ENCODE measurements around the gene EPHB6.

EPHB6 gene

GRCh38 chr7:142866361-142867096, 11.7 kb downstream of the EPHB6 start:
- no peaks in the 10 kb centered on the region for H3K27me3 Mint-ChIP-seq
- H3K27ac Mint-ChIP-seq = no peak overlapping the region
- H3K4me1 Mint-ChIP-seq (ENCODE audit: low read depth) = no peaks in the 10 kb centered on the region
- no peaks in the 10 kb centered on the region for H3K36me3 Mint-ChIP-seq
- no peak overlapping the region for H3K4me3 Mint-ChIP-seq
- H3K9me3 Mint-ChIP-seq (ENCODE audit: low read depth) = no peaks in the 10 kb centered on the region

- Mint-ChIP-seq H3K27me3 (no peaks in the 10 kb centered on the region), H3K27ac (no peak overlapping the region), H3K4me3 (no peak overlapping the region), H3K36me3 (no peaks in the 10 kb centered on the region), H3K4me1 (ENCODE audit: low read depth) (no peaks in the 10 kb centered on the region), H3K9me3 (ENCODE audit: low read depth) (no peaks in the 10 kb centered on the region)
These were observed 12.2 kb downstream of the EPHB6 start for GRCh38 chr7:142867097-142867378.

- Mint-ChIP-seq H3K4me1 (ENCODE audit: low read depth) (no peaks in the 10 kb centered on the region), H3K27ac (no peak overlapping the region), H3K27me3 (no peaks in the 10 kb centered on the region), H3K36me3 (no peaks in the 10 kb centered on the region), H3K4me3 (no peak overlapping the region), H3K9me3 (ENCODE audit: low read depth) (no peaks in the 10 kb centered on the region)
These were observed 12.7 kb downstream of the EPHB6 start for GRCh38 chr7:142867398-142868187.

DNA sequence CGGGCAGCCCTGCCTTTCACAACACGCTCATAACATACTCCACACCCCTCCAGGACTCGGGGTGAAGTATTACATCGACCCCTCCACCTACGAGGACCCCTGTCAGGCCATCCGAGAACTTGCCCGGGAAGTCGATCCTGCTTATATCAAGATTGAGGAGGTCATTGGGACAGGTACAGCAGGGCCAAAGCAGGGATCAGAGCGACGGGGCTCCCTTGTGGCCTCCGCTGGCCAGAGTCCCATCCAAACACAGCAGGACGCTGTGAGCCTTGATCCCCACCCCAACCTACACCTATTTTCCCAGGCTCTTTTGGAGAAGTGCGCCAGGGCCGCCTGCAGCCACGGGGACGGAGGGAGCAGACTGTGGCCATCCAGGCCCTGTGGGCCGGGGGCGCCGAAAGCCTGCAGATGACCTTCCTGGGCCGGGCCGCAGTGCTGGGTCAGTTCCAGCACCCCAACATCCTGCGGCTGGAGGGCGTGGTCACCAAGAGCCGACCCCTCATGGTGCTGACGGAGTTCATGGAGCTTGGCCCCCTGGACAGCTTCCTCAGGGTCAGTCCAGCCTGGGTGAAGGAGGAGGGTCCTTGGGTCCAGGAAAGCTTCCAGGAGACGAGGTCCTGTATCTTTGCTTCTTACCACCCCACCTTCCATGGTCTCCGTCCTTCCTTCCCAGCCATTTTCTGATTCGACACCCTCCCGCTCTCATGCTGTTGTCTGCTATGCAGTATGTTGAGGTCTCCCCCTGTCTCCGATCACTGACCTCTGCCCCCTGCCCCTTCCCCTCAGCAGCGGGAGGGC, 13.5 kb downstream of the EPHB6 start:
- no peaks in the 10 kb centered on the region for H3K9me3 Mint-ChIP-seq (ENCODE audit: low read depth)
- H3K27me3 Mint-ChIP-seq = no peaks in the 10 kb centered on the region
- H3K4me1 Mint-ChIP-seq (ENCODE audit: low read depth) = no peaks in the 10 kb centered on the region
- no peak overlapping the region for H3K4me3 Mint-ChIP-seq
- H3K36me3 Mint-ChIP-seq = no peaks in the 10 kb centered on the region
- H3K27ac Mint-ChIP-seq = no peak overlapping the region

DNA sequence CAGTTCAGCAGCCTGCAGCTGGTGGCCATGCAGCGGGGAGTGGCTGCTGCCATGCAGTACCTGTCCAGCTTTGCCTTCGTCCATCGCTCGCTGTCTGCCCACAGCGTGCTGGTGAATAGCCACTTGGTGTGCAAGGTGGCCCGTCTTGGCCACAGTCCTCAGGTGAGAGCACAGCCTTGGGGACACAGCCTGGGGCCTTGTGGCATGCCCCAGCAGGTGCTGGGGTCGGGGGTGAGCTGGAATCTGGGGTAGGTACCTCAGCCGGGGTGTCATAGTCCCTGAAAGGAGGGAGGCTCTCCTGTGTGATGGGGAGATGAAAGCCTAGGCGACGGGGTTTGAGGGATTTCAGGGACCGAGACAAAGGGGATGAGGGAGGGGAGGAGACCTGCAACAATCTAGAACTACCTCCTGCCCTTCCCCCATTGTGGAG, 14.1 kb downstream of the EPHB6 start:
- Mint-ChIP-seq H3K27ac (no peak overlapping the region), H3K36me3 (no peaks in the 10 kb centered on the region), H3K27me3 (no peaks in the 10 kb centered on the region), H3K4me1 (ENCODE audit: low read depth) (no peaks in the 10 kb centered on the region), H3K4me3 (no peak overlapping the region), H3K9me3 (ENCODE audit: low read depth) (no peaks in the 10 kb centered on the region)

GRCh38 chr7:142869434-142869833, 14.6 kb downstream of the EPHB6 start:
- H3K4me1 Mint-ChIP-seq (ENCODE audit: low read depth) = no peaks in the 10 kb centered on the region
- no peaks in the 10 kb centered on the region for H3K36me3 Mint-ChIP-seq
- H3K9me3 Mint-ChIP-seq (ENCODE audit: low read depth) = no peaks in the 10 kb centered on the region
- no peaks in the 10 kb centered on the region for H3K27me3 Mint-ChIP-seq
- no peak overlapping the region for H3K27ac Mint-ChIP-seq
- no peak overlapping the region for H3K4me3 Mint-ChIP-seq

DNA sequence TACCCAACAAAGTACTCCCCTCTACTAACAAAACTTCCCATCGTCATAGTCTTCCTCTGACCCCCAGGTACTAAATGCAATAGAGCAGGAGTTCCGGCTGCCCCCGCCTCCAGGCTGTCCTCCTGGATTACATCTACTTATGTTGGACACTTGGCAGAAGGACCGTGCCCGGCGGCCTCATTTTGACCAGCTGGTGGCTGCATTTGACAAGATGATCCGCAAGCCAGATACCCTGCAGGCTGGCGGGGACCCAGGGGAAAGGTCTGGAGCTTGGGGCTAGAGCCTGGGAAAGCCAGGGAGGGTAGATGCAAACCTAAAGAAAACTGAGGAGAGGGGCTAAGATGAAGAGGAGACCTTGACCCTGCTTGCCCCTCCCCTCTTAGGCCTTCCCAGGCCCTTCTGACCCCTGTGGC, 15.3 kb downstream of the EPHB6 start:
- Mint-ChIP-seq H3K9me3 (ENCODE audit: low read depth) (no peaks in the 10 kb centered on the region), H3K4me3 (no peak overlapping the region), H3K27ac (no peak overlapping the region), H3K4me1 (ENCODE audit: low read depth) (no peaks in the 10 kb centered on the region), H3K27me3 (no peaks in the 10 kb centered on the region), H3K36me3 (no peaks in the 10 kb centered on the region)

DNA sequence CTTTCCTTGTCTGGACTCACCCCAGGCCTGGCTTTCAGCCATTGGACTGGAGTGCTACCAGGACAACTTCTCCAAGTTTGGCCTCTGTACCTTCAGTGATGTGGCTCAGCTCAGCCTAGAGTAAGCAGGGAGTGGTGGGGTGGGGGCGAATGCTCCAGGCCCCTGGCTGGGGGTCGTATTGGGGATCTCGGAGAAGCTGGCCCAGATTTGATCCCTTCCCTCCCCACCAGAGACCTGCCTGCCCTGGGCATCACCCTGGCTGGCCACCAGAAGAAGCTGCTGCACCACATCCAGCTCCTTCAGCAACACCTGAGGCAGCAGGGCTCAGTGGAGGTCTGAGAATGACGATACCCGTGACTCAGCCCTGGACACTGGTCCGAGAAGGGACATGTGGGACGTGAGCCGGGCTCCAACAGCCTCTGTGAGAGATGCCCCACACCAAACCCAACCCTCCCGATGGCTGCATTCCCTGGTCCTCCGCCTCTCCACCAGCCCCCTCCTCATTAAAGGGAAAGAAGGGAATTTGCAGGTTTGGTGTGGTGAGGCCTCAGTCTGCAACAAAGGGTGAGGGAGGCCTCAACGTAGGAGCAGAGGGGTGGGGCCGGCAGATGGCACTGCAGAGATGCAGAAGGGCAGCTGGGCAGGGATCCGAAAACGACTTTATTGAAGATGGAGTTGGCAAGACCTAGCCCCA, 15.8 kb downstream of the EPHB6 start:
- Mint-ChIP-seq H3K36me3 (no peaks in the 10 kb centered on the region), H3K27me3 (no peaks in the 10 kb centered on the region), H3K27ac (no peak overlapping the region), H3K4me3 (no peak overlapping the region), H3K9me3 (ENCODE audit: low read depth) (no peaks in the 10 kb centered on the region), H3K4me1 (ENCODE audit: low read depth) (no peaks in the 10 kb centered on the region)

GRCh38 chr7:142871260-142872105, 16.6 kb downstream of the EPHB6 start:
- Mint-ChIP-seq H3K9me3 (ENCODE audit: low read depth) (no peaks in the 10 kb centered on the region), H3K27ac (no peak overlapping the region), H3K27me3 (no peaks in the 10 kb centered on the region), H3K4me1 (ENCODE audit: low read depth) (no peaks in the 10 kb centered on the region), H3K36me3 (no peaks in the 10 kb centered on the region), H3K4me3 (no peak overlapping the region)

DNA sequence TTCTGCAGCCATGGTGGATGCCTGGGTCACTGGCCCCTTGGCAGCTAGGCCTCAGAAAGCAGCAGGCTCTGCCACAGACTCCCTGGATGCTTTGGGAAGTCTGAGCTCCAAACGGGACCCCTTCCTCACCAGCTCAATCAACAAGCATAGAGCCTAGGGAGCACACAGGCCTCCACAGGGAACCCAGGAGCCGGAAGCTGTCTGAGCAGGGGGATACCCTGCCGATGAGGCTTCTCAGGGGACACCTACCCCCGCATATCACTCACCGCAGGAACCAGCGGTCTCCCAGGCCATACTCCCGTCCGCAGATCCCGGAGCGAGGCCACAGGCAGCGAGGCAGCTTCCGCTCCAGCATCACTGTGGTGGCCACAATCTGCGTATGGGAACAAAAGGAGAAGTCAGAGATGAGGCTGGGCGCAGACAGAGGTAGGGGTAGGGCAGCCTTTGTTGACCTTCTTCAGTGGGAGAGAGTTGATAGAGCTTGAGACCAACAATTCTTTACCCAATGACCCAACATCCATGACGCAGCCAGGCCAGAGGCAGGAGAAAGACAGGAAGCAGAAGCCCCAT, 17.3 kb downstream of the EPHB6 start:
- Mint-ChIP-seq H3K27ac (no peak overlapping the region), H3K4me1 (ENCODE audit: low read depth) (no peaks in the 10 kb centered on the region), H3K9me3 (ENCODE audit: low read depth) (no peaks in the 10 kb centered on the region), H3K27me3 (no peaks in the 10 kb centered on the region), H3K4me3 (no peak overlapping the region), H3K36me3 (no peaks in the 10 kb centered on the region)

DNA sequence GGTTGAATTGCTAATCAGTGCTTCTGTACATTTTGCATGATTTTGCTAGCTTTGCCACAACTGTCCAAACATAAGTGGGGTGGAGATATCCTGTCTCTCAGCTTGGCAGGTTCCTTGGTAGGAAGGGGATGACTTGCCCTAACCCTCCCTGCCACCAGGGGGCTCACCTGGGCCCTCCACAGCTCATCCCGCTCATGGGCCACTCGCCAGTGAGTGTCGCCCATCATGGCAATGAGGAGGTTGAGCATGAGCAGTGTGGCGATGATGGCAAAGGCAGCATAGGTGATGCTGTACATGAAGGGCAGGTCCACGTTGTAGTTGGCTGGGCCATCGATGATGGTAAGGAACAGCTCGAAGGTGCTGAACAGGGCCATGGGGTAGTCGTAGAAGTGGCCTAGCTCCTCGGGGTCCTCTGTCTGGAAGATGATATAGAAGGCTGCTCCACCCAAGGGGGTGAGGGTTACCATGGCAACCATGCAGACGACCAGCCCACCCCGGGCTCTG, 18.5 kb downstream of the EPHB6 start:
- Mint-ChIP-seq H3K27me3 (no peaks in the 10 kb centered on the region), H3K27ac (no peak overlapping the region), H3K9me3 (ENCODE audit: low read depth) (no peaks in the 10 kb centered on the region), H3K4me1 (ENCODE audit: low read depth) (no peaks in the 10 kb centered on the region), H3K36me3 (no peaks in the 10 kb centered on the region), H3K4me3 (no peak overlapping the region)

GRCh38 chr7:142873871-142874270, 19.0 kb downstream of the EPHB6 start:
- Mint-ChIP-seq H3K9me3 (ENCODE audit: low read depth) (no peaks in the 10 kb centered on the region), H3K27ac (no peak overlapping the region), H3K4me3 (no peak overlapping the region), H3K27me3 (no peaks in the 10 kb centered on the region), H3K36me3 (no peaks in the 10 kb centered on the region), H3K4me1 (ENCODE audit: low read depth) (no peaks in the 10 kb centered on the region)

GRCh38 chr7:142874409-142874808, 19.5 kb downstream of the EPHB6 start:
- H3K36me3 Mint-ChIP-seq = no peaks in the 10 kb centered on the region
- no peak overlapping the region for H3K4me3 Mint-ChIP-seq
- H3K4me1 Mint-ChIP-seq (ENCODE audit: low read depth) = no peaks in the 10 kb centered on the region
- H3K27me3 Mint-ChIP-seq = no peaks in the 10 kb centered on the region
- H3K9me3 Mint-ChIP-seq (ENCODE audit: low read depth) = no peaks in the 10 kb centered on the region
- no peak overlapping the region for H3K27ac Mint-ChIP-seq

DNA sequence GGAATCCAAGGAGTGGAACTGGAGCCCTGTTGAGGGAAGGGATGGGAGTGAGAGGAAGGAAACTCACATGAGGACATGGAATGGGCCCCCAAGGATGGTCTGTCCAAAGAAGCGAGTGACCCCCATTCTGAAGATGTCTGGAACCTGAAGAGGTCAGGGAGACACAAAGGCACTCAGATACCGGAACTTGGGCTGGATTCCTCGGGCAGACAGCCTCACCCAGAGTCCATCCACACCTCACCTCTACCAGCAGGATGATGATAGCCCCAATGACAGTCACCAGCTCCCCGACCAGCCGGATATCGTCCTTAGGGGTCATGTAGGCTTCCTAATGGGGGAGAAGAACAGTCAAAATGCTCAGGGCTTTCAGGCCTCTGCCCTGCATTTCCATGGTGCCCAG, 20.0 kb downstream of the EPHB6 start:
- Mint-ChIP-seq H3K27ac (no peak overlapping the region), H3K4me3 (no peak overlapping the region), H3K4me1 (ENCODE audit: low read depth) (no peaks in the 10 kb centered on the region), H3K27me3 (no peaks in the 10 kb centered on the region), H3K36me3 (no peaks in the 10 kb centered on the region), H3K9me3 (ENCODE audit: low read depth) (no peaks in the 10 kb centered on the region)
